ENCODE data around the gene CLTB.

DNA sequence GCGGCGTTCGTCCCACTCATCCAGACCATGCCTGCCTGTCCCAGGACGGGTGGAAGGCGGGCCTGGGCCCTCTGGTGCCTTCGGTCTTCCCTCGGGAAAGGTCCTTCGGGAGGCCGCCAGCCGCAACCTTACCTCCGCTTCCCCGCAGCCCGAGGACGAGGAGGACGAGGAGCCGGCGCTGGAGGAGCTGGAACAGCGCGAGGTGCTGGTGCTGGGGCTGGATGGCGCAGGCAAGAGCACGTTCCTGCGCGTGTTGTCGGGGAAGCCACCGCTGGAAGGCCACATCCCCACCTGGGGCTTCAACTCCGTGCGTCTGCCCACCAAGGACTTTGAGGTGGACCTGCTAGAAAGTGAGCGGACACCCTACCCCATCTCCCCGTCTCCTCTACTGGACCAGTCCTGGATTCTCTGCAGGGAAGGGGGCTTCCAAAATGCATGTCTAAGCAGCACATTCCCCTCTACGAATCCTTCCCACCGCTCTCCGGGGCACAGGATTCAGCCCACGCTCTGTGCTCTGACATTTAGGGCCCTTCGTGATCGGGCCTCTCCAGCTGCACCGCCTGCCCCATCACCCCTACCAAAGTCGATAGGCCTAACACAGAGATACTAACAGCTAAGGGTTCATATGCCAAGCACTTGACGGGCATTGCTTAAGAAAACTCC lies 50.0 kb downstream of the CLTB start:
- TF ChIP-seq, protein P1, sequence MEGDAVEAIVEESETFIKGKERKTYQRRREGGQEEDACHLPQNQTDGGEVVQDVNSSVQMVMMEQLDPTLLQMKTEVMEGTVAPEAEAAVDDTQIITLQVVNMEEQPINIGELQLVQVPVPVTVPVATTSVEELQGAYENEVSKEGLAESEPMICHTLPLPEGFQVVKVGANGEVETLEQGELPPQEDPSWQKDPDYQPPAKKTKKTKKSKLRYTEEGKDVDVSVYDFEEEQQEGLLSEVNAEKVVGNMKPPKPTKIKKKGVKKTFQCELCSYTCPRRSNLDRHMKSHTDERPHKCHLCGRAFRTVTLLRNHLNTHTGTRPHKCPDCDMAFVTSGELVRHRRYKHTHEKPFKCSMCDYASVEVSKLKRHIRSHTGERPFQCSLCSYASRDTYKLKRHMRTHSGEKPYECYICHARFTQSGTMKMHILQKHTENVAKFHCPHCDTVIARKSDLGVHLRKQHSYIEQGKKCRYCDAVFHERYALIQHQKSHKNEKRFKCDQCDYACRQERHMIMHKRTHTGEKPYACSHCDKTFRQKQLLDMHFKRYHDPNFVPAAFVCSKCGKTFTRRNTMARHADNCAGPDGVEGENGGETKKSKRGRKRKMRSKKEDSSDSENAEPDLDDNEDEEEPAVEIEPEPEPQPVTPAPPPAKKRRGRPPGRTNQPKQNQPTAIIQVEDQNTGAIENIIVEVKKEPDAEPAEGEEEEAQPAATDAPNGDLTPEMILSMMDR (conservative IDR thresholded peaks at IDR 0.05; ENCODE audit: low read depth, low read length) = no peak
- TF ChIP-seq, protein P2, sequence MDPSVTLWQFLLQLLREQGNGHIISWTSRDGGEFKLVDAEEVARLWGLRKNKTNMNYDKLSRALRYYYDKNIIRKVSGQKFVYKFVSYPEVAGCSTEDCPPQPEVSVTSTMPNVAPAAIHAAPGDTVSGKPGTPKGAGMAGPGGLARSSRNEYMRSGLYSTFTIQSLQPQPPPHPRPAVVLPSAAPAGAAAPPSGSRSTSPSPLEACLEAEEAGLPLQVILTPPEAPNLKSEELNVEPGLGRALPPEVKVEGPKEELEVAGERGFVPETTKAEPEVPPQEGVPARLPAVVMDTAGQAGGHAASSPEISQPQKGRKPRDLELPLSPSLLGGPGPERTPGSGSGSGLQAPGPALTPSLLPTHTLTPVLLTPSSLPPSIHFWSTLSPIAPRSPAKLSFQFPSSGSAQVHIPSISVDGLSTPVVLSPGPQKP (IDR thresholded peaks at IDR 0.05; ENCODE audit: borderline replicate concordance, low read depth, low read length) = no peak
- TF ChIP-seq, protein P3, sequence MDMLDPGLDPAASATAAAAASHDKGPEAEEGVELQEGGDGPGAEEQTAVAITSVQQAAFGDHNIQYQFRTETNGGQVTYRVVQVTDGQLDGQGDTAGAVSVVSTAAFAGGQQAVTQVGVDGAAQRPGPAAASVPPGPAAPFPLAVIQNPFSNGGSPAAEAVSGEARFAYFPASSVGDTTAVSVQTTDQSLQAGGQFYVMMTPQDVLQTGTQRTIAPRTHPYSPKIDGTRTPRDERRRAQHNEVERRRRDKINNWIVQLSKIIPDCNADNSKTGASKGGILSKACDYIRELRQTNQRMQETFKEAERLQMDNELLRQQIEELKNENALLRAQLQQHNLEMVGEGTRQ (IDR thresholded peaks at IDR 0.05; ENCODE audit: low read depth, low read length) = no peak
- TF ChIP-seq NFE2L2 (IDR thresholded peaks at IDR 0.05; ENCODE audit: low read depth, low read length) (no peak), RAD21 (IDR thresholded peaks at IDR 0.05; ENCODE audit: low read length) (no peak), CHD1 (IDR thresholded peaks at IDR 0.05; ENCODE audit: low read depth, low read length) (no peak), POLR2A (IDR thresholded peaks at IDR 0.05; ENCODE audit: low read depth, low read length) (no peak), MAFK (IDR thresholded peaks at IDR 0.05; ENCODE audit: low read depth, low read length) (no peak)

Data from IMR-90 (cell line).